GM19025 (cell line): ENCODE measurements around the gene MLLT3.

Experiments used
- ATAC-seq: cut with Tn5 transposase; IDR thresholded peaks from one replicate; pipeline ENCODE4 v1.9.1; 2021; ENCODE audit warnings: mild to moderate bottlenecking, low read depth, moderate library complexity; ENCODE audit not compliant: unreplicated experiment

The MLLT3 gene

GRCh38 chr9:20397348-20397747 lies 225.0 kb downstream of the MLLT3 start:
- no peak for ATAC-seq

GRCh38 chr9:20396509-20396908 lies 225.8 kb downstream of the MLLT3 start:
- ATAC-seq, result no peak

- ATAC-seq, result no peak
These were observed 226.6 kb downstream of the MLLT3 start for GRCh38 chr9:20395651-20396050.

GRCh38 chr9:20394969-20395368 lies 227.3 kb downstream of the MLLT3 start:
- no peak for ATAC-seq

DNA sequence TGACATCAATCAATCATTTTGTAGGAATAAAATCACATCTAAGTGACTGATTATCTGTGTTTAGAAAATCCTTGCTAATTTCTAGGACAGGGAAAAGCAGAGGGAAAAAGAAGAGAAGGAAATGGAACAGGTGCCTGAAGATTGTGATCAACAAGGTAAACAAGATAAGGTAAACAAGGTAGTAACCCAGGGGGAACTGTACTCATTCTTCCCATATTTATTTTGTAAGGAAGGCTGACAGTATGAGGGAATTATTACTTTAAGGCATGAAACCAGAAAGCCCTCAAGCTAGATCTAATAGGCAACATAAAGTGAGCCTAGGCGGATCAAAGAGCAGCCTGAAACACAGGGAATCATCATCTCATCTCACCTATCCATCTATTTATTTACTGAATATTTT lies 231.1 kb downstream of the MLLT3 start:
- no peak for ATAC-seq

- no peak for ATAC-seq
These were observed 231.9 kb downstream of the MLLT3 start for GRCh38 chr9:20390400-20390799.

GRCh38 chr9:20387062-20387461 lies 235.2 kb downstream of the MLLT3 start:
- ATAC-seq, result no peak

DNA sequence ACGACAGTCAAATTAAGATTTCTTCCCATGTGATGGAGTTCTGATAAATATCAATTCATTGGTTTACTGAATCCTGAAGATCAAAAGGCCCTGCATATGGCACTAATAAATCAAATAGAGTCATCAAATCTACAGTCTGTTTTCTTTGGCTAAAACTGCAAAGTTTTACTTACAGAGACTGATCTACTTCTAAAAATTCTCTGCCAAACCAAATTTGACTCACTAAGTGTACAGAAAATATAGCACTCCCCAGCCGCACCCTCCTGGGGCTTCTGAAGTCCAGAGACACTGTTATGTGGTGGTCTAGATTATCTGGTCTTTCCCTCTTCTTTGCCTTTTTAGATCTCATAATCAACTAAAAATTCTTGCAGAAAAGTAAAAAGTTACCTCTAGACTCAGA lies 237.7 kb downstream of the MLLT3 start:
- ATAC-seq, result no peak

GRCh38 chr9:20382460-20383071 lies 239.7 kb downstream of the MLLT3 start:
- ATAC-seq, result no peak

- no peak for ATAC-seq
These were observed 241.8 kb downstream of the MLLT3 start for GRCh38 chr9:20380546-20380945.

- no peak for ATAC-seq
These were observed 242.5 kb downstream of the MLLT3 start for GRCh38 chr9:20379804-20380225.

DNA sequence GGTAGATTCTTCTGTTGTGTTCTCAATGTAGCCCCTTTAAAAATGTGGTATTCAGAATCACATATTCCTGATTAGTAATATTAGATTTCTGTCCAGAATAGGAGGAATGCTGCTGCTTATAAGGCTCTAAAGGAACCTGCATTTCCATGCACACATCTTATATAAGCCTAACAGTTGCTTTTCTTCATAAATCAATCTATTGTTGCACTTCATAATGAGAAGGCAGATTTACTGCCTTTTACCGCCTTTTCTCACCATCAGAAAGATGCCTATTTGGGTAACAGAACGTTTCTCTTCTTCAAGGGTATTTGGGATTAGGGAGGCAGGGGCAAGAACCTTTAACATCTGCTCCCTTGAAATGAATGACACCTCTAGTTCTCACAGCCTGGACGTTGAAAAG lies 243.4 kb downstream of the MLLT3 start:
- ATAC-seq, result no peak

DNA sequence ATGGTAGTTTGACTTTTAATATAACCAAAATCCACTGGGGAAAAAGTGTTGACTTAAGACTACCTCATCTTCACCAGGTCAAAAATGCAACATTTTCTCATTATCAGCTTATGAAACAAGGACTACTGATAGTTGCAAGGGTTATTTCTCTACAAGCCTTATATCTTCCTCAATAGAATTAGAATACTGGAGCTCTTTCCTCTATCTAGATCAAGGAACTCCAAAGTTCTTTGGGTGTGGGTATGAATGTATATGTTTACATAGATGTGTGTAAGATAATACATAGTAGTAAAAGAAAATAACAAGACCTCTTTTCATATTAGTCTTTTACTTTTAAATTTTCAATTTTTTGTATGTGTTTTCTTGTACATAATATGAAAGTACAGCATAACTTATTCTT lies 244.5 kb downstream of the MLLT3 start:
- no peak for ATAC-seq

DNA sequence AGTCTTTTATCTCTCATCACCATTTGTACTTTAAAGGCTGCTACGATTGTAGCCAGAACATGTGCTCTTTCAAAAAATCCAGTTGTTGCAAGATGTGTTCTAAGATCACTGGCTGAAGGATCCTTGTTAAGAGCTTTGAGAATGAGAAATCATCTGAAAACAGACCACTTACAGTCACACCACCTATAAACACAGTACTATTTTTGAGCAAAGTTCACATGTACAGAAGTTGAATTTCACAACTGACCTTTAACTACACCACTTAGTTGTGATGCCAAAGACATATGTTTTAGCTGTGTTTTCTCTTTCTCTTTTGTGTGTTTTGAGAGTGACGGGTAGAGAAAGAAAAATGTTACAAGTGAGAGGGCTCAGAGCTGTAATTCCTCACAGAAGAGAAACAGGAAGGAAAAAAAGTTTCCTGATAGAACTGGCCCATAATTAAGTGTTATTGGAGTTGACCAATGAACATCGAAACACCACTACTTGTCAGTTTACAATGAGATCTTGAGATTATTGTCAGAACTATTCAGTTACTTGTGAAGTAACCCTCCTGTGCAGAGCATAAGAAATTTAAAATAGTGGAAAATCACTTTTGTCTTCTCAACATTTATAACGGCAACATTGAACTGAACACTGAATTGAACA lies 245.4 kb downstream of the MLLT3 start:
- no peak for ATAC-seq

DNA sequence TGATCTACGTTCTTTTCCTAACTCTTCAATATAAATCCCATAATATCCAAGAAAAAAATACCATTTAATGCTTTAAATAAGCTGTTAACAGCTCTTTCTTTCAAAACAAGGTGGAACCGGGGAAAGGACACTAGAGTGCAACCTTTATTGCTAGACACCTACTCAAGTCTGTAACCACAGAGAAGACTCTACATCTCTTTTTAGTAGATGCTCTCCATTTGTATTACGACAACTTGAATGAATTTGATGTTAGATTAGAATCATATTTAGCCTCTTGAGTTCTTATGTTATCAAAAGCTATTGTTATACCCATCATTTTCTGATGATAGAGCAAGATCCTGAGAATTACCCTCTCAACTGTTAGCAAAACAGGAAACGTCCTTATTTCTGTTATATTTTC lies 246.3 kb downstream of the MLLT3 start:
- no peak for ATAC-seq

DNA sequence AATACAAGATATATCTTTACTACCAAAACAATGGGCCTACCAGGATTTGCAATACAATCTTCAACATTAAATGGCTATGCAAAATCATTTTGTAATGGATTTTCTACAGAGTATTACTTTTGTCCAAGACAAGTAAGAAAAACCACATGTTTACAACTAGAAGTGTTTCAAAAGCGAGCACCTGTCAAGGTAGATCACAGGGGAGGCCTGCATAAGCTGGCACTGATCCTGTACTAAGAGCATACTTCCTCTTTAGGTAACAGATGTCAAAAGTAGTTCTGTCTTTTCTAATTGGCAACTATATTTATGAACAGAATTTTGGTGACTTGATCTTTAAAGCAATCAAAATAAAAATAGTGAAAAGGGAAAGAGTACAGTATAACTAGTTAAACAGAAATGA lies 249.0 kb downstream of the MLLT3 start:
- no peak for ATAC-seq

GRCh38 chr9:20369391-20369790 lies 252.9 kb downstream of the MLLT3 start:
- ATAC-seq, result no peak

DNA sequence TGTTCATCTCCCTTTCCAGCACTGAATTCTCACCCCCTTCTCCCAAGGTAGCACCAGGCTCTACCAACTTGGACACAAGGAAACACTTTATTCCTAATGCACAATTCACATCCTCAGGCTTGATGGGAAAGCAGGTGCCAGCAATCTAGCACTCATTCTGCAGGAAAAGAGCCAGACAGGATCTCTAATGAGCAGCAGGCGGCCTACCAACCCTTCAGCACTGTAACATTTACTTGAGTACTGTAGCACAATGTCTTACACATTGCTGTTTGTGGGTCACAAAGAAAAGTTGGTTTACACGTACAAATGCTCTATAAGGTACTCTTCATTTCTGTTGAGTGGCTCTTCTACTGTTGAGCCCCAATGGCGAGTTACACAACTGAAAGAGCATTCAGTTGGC lies 254.4 kb downstream of the MLLT3 start:
- no peak for ATAC-seq

DNA sequence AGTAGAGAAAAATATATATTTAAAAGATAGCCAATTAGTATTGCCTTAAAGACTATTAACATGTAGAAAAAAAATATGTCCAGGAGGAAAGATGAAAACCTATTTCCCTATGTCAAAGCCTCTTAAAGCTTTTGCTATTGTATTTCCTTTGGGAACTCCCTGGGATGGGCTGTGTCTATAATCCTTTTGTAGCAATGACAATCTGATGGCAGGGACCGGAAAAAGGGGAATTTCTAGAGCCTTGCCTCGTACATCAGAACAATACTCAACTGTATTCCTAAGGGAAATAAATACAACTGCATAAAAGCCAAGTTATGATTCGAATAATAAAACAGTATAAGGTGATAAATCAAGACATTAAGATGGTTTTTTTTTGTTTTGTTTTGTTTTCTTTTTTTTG lies 257.3 kb downstream of the MLLT3 start:
- no peak for ATAC-seq

GRCh38 chr9:20363233-20363632 lies 259.1 kb downstream of the MLLT3 start:
- no peak for ATAC-seq

GRCh38 chr9:20361656-20362570 lies 260.4 kb downstream of the MLLT3 start:
- ATAC-seq, result peak; percentile 84

GRCh38 chr9:20361229-20361628 lies 261.1 kb downstream of the MLLT3 start:
- ATAC-seq, result no peak
